HG02610 (cell line): ENCODE measurements around the gene PANX2.
"Not testable (repeated sequence)": the region's sequence is repeated elsewhere in the genome, so short reads cannot be mapped to it uniquely, and the experiment has no call there.

ENCODE experiments used
- ATAC-seq: cut with Tn5 transposase; IDR thresholded peaks from one replicate; pipeline ENCODE4 v1.9.1; 2021; ENCODE audit warnings: mild to moderate bottlenecking, moderate library complexity; ENCODE audit not compliant: unreplicated experiment

Gene PANX2

GRCh38 chr22:50170453-50171318 is at the start of gene PANX2:
TSS of gene PANX2 (plus strand) at chr22:50170731. CDS start at chr22:50170731, 0 bp downstream.
- ATAC-seq = no peak

DNA sequence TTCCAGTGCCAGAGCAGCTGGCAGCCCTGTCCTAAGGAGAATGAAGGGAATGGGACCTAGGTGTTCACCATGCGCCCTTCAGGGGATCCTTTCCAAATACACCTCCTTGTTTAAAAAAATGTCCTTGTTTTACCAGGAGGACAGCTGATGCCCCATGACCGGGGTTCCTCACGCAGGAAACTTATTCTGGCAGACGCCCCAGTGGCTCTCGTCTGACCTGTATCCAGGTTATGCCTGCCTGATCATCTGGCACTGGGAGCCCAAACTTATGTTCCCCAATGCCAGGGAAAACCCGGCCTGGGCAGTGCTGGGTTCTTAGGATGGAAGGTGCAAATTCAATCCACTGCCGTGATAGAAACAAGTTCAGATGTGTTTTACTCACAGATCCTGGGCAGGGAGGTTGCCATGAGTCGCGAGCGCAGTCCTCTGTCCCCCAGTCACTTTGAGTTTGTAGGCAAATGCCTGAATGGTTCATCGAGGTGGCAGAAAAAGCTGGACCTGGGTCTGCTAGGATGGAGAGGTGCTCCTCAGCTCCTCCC is 49.3 kb upstream of the PANX2 start:
- ATAC-seq = no peak

DNA sequence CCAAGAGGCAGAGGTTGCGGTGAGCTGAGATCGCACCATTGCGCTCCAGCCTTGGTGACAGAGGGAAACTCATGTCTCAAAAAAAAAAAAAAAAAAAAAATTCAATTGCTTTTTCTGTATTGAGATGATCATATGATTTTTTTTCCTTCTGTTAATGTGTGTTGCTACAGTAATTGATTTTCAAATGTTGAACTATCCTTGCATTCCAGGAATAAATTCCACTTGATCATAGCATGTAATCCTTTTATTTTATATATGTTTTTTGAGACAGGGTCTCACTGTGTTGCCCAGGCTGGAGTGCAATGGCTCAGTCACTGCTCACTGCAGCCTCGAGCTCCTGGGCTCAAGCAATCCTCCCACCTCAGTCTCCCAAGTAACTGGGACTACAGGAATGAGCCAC is 47.4 kb upstream of the PANX2 start:
- no peak for ATAC-seq

GRCh38 chr22:50125029-50125428 is 45.5 kb upstream of the PANX2 start:
- ATAC-seq = no peak

DNA sequence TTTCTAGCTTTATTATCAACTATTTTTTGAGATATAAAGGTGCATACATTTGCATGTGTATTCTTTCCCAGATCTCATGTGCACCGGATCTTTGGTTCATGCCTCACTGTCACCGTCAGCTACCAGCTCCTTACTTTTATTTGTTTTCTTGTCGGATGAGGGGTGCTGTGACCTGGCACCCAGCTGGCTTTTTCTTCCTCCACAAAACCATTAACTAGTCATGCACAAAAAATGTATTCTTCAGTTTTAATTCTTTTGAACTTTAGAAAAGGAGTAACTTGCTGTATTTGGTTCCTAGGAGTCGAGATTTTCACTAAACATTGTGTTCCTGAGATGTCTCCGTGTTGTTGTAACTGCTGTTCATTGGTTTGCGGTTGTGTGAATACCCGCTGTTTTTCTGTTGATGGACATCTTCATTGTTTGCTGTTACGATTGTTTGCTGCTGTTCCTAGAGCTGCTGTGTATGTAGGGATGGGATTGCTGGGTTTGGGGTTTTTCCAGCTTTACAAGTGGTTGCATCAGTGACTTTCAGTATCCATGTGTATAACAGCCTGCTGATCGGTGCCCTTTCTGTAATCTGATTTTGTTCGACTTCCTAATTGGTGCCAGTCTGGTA is 41.3 kb upstream of the PANX2 start:
- ATAC-seq = no peak

DNA sequence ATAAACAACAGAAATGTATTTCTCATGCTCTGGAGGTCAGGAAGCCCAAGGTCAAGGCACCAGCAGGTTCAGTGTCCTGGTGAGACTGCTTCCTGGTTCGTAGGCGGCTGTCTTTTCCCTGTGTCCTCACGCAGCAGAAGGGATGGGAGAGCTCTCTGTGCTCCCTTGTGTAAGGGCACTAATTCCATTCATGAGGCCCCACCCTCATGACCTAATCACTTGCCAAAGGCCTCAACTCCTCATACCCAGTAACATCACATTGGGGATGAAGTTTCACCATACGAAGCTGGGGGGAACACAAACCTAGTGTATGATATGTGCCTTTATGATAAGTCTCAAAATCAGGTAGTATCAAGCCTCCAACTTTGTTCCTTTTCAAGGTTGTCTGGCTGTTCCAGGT is 38.6 kb upstream of the PANX2 start:
- ATAC-seq = no peak

- ATAC-seq = no peak
These were observed 36.0 kb upstream of the PANX2 start for GRCh38 chr22:50134481-50134880.

DNA sequence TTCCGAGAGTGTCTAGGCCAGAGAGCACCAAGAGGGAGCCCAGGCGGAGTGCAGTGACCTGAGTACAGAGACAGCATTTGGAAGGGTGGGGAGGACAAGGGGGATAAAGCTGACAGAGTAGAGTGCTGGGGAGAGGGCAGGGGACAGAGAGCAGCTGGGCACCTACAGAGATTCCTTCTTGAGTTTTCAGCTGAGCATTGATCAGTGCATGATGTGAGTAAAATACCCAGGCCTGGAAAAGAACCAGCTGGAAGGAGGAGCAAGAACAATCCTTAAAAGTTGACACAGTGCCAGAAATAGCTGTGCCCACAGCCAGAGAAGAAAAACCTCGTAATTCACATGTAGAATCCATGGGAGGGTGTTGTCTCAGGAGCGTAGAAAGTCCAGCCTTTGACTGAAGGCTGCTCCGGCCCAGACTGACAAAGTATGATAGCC is 33.9 kb upstream of the PANX2 start:
- no peak for ATAC-seq

DNA sequence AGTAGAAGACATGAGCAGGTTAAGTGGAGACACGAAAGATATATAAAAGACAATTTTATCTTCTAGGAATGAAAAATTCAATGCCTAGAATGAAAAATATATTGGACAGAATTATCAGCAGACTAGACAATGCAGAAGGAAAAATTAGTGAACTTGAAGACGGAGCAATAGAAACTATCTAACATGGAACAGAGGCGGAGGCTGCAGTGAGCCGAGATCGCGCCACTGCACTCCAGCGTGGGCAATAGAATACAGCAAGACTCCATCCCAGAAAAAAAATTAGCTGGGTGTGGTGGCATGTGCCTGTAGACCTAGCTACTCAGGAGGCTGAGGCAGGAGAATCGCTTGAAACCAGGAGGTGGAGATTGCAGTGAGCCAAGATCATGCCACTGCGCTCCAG is 33.3 kb upstream of the PANX2 start:
- ATAC-seq = not testable (repeated sequence)

GRCh38 chr22:50138041-50138440 is 32.5 kb upstream of the PANX2 start:
- ATAC-seq = no peak

- ATAC-seq = no peak
These were observed 31.5 kb upstream of the PANX2 start for GRCh38 chr22:50138988-50139387.

DNA sequence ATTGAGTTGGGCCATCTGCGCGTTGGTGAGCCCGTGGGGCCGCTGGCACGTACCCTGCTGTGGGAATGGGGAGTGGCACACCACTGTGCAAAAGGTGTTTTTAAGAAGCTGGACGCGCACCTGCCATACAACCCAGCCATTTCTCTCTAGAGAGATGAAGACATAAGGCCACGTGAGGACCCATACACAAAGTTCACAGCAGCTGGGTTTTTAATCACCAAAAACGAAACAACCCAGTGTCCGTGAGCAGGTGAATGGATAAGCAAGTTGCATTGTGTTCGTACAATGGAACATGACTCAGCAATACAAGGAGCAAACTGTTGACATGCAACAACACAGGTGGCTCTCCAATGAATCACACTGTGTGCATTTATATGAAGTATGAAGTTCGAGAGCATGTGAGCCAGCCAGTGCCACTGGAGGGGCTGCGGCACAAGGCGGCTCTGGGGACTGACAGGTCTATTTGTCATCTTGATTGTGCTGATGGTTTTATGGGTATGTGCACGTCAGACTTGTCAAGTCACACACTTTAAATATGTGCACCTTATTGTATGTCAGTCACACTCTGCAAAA is 30.6 kb upstream of the PANX2 start:
- ATAC-seq = no peak

DNA sequence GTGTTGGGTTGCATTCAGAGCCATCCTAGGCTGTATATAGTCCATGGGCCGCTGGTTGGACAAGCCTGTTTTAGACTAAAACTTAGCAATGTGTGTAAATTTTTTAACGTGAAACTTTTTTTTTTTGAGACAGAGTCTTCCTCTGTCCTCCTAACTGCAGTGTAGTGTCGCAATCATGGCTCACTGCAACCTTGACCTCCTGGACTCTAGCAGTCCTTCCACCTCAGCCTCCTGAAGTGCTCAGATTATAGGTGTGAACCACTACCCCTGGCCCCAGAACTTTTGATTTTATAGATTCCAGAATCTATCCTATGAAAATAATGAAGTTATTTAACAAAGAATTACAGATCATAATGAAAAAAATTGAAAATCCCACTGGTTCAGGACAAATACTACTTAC is 29.9 kb upstream of the PANX2 start:
- no peak for ATAC-seq

DNA sequence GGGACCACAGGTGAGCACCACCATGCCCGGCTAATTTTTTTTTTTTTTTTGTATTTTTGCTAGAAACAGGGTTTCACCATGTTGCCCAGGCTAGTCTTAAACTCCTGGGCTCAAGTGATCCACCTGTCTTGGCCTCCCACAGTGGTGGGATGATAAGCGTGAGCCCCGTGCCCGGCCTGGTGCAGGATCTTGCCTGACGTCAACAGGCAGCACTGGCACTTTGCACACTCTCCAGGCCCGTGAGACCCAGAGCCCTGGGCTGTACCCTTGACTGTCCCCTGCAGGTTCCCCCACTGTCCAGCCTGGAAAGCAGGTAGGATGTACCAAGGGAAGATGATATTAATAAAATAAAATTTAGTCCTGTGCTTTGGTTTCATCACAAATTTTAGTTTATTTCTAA is 29.1 kb upstream of the PANX2 start:
- ATAC-seq = no peak

DNA sequence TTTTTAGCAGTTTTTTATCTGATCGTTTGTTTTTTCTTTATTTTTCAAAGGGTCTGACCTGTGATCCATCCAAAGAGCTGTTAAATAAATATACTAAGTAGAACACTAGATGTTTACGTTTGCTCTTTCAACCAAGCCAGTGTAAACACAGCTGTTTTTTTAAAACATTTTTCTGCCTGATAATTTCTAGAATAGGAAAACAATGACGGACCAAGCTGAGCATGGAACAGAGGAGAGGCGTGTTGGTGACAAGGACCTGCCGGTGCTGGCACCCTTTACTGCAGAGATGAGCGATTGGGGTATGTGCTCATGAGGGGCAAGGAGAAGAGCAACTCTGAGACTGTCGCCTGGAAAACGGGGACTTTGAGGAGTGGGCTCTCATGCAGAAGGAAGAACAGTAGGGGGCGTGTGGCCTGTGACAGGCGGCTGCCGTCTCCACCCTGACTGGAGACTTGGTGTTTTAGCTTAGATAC is 28.6 kb upstream of the PANX2 start:
- no peak for ATAC-seq

- no peak for ATAC-seq
These were observed 27.4 kb upstream of the PANX2 start for GRCh38 chr22:50143096-50143495.

DNA sequence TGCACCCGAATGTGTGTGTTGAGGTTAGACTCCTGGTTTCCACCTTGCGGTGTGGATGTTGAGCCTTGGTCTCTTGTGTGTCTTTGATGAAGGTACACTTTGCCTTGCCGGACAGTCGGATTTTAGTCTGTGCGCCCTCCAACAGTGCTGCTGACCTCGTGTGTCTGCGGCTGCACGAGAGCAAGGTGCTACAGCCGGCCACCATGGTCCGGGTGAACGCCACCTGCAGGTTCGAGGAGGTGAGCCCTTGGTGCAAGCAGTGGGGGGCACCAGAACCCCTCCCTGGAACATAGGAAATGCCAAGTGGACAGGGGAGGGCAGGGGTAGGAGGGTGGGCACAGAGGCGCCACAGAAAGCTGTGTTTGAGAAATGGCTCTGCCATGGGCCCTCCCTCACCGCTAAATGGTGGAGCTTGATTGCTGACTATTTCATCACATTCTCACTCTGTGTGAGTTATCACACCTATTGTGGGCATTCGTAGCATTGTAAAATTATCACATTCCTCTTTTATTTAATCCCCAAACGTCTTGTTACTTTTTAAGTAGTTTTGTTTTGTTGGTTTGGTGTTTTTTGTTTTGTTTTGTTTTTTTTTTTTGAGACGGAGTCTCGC is 26.4 kb upstream of the PANX2 start:
- no peak for ATAC-seq

DNA sequence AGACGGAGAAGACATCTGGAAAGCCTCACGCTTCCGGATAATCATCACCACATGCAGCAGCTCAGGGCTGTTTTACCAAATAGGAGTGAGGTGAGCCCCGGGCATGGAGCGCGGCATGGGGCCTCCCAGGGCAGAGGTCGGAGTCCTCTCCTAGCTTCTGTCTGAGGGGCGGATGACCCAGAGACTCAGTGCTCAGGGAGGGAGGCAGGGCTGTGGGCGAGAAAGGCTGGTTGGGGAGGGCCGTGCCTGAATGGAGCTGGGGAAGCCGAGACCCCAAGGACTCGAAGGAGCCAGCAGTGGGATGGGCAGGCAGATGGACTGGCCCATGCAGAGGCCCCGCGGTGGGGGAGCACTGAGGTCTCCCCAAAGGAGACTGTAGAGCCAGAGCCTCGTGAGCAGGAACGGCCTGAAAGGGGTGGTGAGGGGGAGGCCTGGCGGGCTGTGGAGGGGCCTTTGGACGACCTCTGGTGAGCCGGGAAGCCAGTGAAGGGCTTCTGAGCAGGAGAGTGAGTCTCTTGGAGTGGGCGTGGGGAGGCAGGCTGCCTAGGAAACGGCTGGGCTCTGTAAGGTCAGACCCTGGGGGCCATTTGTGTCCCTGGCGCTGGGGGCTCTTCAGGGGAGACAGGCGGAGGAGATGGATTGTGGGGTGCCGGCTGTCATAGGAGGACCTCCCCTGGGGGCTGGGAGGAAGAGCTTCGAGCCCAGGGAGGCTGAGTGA is 24.7 kb upstream of the PANX2 start:
- no peak for ATAC-seq

DNA sequence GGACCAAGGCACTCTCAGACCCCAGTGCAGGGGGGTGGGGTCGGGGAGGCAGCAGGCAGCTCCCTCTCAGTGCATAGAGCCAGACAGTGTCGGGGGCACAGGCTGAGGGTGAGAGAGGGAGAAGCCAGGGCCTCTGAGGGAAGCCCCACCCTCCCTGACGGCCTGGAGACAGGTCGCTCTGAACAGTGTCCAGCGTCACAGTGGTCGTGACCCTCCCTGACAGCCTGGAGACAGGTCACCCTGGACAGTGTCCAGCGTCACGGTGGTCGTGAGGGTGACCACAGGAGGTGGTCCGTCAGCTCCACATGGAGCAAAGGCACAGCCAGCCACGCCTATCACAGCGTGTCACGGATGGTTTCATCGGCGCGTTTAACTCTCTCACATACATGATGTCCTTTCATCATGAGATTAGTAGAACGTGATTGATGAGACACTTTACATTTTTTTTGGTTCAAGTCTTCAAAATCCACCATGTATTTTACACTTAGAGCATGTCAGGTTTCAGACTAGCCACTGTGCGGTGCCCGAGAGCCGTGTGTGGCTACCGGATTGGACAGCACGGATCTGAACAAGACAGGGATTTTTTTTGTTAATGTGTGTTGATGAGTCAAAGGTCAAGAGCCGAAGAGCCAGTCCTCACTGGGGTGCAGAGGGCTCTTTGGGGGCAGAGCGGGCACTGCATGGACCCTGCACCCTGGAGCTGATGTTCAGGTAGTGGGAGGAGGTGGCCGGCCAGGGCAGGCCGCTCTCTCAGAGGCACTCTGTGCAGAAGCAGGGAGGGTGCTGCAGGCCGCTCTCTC is 23.9 kb upstream of the PANX2 start:
- no peak for ATAC-seq
